Lung (tissue), 12 donors: Measurements from ENCODE around the gene C1S. TPM values are rescaled to one million over a fixed set of nuclear protein-coding genes. Genes with fewer than 3 reads are reported as not detected.

Experiments
- ATAC-seq: fragments of 200-7000 bp; cut with Tn5 transposase; one replicate; pipeline ENCODE4 v1.9.1; 2020; ENCODE audit warnings: moderate number of reproducible peaks; ENCODE audit not compliant: insufficient read depth, low FRiP score
- DNase-seq, 3 donors: peaks; one replicate each; pipeline ENCODE4 v3.0.0-alpha.2; 2013 to 2017
- H3K27ac ChIP-seq, 2 donors: one replicate each; pipeline ENCODE4 v1.5.1; 2013; ENCODE audit warnings: mild to moderate bottlenecking in 2 of 2, moderate library complexity in 2 of 2, control low read depth in 1 of 2, inconsistent platforms in 1 of 2, low read depth in 1 of 2, low read length in 1 of 2
- H3K27me3 ChIP-seq, 3 donors: one replicate each; pipeline ENCODE4 v1.5.1; 2013; ENCODE audit warnings: low read length in 2 of 3; ENCODE audit not compliant: control insufficient read depth in 3 of 3, insufficient read depth in 3 of 3
- H3K36me3 ChIP-seq, 4 donors: one replicate each; pipeline ENCODE4 v1.5.1; 2013; ENCODE audit warnings: low read length in 4 of 4, mild to moderate bottlenecking in 1 of 4, moderate library complexity in 1 of 4; ENCODE audit not compliant: control insufficient read depth in 4 of 4, insufficient read depth in 4 of 4
- H3K4me1 ChIP-seq, 5 donors: one replicate each; pipeline ENCODE4 v1.5.1; 2013; ENCODE audit warnings: low read length in 5 of 5, mild to moderate bottlenecking in 2 of 5, moderate library complexity in 1 of 5; ENCODE audit not compliant: control insufficient read depth in 5 of 5, insufficient read depth in 5 of 5
- H3K4me3 ChIP-seq: one replicate; pipeline ENCODE4 v1.5.1; 2013; ENCODE audit warnings: mild to moderate bottlenecking, control low read depth, moderate library complexity
- H3K9ac ChIP-seq, 2 donors: one replicate each; pipeline ENCODE4 v1.5.1; 2013; ENCODE audit warnings: low read length in 2 of 2, control low read depth in 1 of 2; ENCODE audit not compliant: insufficient read depth in 1 of 2
- H3K9me3 ChIP-seq, 4 donors: one replicate each; pipeline ENCODE4 v1.5.1; 2013; ENCODE audit warnings: low read length in 3 of 4, mild to moderate bottlenecking in 1 of 4, moderate library complexity in 1 of 4; ENCODE audit not compliant: control insufficient read depth in 4 of 4, insufficient read depth in 3 of 4
- WGBS, 2 donors: extraction: QIAGEN DNeasy Blood & Tissue Kit; methylation state at CpG; one replicate each; pipeline ENCODE4 v1.1.7; 2013; 5-methylcytosine and 5-hydroxymethylcytosine counted together
- polyA plus RNA-seq, 2 donors: library from polyadenylated mRNA; stranded (reverse); fragments of 200-250 nt; gene quantifications; one replicate each; pipeline ENCODE4 v1.2.1, GENCODE V29; 2013
- total RNA-seq, 2 donors: library from RNA; depleted of rRNA in 1 of 2; stranded (reverse); fragments of >200 nt in 1 of 2; gene quantifications; one replicate each; pipeline ENCODE4 v1.2.1, GENCODE V29; 2014 to 2021
- TF ChIP-seq, protein P1 (sequence below): IDR thresholded peaks from 2 replicates; pipeline ENCODE4 v1.5.1; 2012; ENCODE audit warnings: mild to moderate bottlenecking; ENCODE audit errors: control extremely low read depth, extremely low read depth
- donor health status: control.
- donor health status: control.
- donor health status: Bipolar disorder and iron deficiency.
- donor health status: healthy.
- donor health status: DM: yes; HTN: yes; CAD: no.

Gene C1S
- total and polyA plus RNA-seq, 4 donors: 148 to 291 (median 253) TPM

DNA sequence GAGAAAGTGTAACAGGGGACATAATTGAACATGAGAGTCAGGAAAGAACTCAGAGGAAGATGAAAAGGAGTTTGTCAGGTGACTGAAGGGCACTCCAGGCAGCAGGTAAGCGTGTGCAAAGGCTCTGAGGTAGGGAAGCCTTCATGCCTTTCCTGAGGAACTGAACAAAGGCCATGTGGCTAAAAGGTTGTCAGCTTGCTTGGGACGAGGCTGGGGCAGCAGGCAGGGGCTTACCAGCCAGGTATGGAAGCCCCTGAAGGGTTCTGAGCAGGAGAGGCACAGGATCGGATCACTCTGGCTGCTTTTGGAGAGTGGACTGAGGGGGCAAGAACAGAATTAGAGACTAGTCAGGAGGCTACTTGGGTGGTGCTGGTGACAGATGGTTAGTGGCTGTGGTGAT lies 47.4 kb upstream of the C1S start:
- H3K9me3 ChIP-seq: no peaks in the 10 kb centered on the region
- WGBS, 2 donors: 84 to 93% methylated on average over 3 of the region's 3 CpGs
- no peak overlapping the region for H3K9ac ChIP-seq
- H3K27me3 ChIP-seq: no peaks in the 10 kb centered on the region
- DNase-seq: no peak
- H3K4me1 ChIP-seq: peaks cover 3 to 12% (median 7%) of the 10 kb centered on the region in 5 donors
- peaks cover 2 to 21% (median 5%) of the 10 kb centered on the region in 4 donors for H3K36me3 ChIP-seq
- H3K4me3 ChIP-seq: no peak overlapping the region
- ATAC-seq: no peak
- TF ChIP-seq, protein P1, sequence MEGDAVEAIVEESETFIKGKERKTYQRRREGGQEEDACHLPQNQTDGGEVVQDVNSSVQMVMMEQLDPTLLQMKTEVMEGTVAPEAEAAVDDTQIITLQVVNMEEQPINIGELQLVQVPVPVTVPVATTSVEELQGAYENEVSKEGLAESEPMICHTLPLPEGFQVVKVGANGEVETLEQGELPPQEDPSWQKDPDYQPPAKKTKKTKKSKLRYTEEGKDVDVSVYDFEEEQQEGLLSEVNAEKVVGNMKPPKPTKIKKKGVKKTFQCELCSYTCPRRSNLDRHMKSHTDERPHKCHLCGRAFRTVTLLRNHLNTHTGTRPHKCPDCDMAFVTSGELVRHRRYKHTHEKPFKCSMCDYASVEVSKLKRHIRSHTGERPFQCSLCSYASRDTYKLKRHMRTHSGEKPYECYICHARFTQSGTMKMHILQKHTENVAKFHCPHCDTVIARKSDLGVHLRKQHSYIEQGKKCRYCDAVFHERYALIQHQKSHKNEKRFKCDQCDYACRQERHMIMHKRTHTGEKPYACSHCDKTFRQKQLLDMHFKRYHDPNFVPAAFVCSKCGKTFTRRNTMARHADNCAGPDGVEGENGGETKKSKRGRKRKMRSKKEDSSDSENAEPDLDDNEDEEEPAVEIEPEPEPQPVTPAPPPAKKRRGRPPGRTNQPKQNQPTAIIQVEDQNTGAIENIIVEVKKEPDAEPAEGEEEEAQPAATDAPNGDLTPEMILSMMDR: no peak
- no peak overlapping the region for H3K27ac ChIP-seq

DNA sequence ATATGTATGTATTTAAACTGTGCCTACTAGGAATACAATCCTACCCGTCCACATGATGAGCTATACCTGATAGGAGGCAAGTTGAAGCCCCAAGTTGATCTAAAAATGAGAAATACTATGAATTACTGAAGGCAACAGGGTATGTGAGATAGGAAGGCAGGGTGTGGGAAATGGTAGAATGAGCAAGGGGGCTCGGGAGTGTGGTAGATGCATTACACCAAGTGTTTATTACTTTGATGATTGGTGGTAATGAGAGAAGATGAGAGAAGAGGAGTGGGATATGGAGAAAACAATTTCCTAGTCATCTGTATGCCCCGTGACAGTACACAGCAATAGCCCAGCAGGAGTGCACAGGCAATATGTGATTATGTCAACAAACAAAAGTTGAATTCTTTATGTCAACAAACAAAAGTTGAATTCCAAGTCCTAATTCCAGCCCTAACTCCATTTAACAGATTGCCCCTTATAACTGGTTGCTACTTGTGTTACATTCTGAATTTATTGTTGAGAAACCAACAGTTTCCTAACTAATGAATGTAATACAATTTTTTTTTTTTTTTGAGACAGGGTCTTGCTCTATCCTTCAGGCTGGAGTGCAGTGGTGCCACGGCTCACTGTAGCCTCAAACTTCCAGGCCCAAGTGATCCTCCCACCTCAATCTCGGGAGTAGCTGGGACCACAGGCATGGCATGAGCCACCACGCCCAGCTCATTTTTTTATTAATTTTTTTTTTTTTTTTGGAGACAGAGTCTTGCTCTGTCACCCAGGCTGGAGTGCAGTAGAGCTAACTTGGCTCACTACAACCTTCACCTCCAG lies 44.8 kb upstream of the C1S start:
- Histone ChIP-seq H3K9me3 (no peaks in the 10 kb centered on the region), H3K4me3 (no peak overlapping the region), H3K27ac (no peak overlapping the region), H3K36me3 (peaks cover 0 to 17% (median 4%) of the 10 kb centered on the region in 4 donors), H3K4me1 (peaks cover 0 to 17% (median 7%) of the 10 kb centered on the region in 5 donors), H3K27me3 (no peaks in the 10 kb centered on the region), H3K9ac (no peak overlapping the region)
- DNase-seq (no peak), ATAC-seq (no peak)
- TF ChIP-seq, protein P1: no peak
- WGBS, 2 donors: 73 to 82% methylated on average over 6 of the region's 6 CpGs

DNA sequence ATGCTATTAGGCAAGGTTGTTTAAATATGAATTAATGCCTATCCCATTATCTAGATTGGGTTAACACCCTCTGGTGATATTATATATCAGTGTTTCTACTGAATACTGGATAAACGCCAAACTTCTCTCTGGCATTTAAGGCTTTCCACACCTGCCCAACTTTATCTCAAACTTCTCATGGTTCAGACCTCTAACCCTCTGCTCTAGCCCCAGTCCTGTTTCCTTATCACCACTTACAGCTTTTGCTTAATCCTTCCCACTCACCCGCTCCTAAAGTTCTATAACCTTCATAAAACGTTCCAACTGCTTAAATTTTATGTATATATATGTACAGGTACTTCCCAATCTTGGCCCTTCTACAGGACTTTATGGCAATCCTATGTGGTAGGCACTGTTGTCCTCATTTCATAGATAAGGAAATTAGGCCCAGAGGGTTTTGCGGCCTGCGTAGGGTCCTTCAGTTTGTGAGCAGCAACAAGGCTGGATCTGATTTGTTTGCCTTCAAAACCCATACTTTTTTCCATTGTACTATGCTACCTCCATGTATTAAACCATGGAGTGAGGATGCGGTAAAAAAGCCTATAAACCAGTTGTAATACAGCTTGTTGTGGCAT lies 43.5 kb upstream of the C1S start:
- H3K36me3 ChIP-seq: peaks cover 0 to 16% (median 4%) of the 10 kb centered on the region in 4 donors
- no peak overlapping the region for H3K4me3 ChIP-seq
- H3K4me1 ChIP-seq: peaks cover 0 to 17% (median 7%) of the 10 kb centered on the region in 5 donors
- TF ChIP-seq, protein P1: no peak
- no peak overlapping the region for H3K9ac ChIP-seq
- no peak overlapping the region for H3K27ac ChIP-seq
- H3K27me3 ChIP-seq: no peaks in the 10 kb centered on the region
- H3K9me3 ChIP-seq: no peaks in the 10 kb centered on the region
- whole genome bisulfite sequencing, 2 donors: 57 to 70% methylated on average over 6 of the region's 6 CpGs
- DNase-seq (no peak), ATAC-seq (no peak)
